Measurements from ENCODE around the gene MEX3D.

DNA sequence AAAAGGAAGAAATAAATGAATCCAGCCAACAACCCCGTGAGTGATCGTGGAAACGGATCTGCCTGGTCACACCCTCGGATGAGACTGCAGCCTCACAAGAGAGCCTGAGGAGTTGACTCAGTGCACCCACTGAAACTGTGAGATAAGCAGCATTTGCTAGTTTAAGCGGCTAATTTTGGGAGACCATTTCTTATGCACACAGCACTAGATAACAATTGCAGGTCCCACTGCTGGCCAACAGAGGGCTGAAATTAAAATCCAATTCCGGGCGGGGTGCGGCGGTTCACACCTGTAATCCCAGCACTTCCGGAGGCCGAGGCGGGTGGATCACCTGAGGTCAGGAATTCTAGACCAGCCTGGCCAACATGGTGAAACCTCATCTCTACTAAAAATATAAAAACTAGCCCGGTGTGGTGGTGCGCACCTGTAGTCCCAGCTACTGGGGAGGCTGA lies 33.5 kb upstream of the MEX3D start:
- TF ChIP-seq POLR2AphosphoS5 (IDR thresholded peaks at IDR 0.05; ENCODE audit: low read depth, low read length) (no peak), TAF1 (IDR thresholded peaks at IDR 0.05; ENCODE audit: borderline replicate concordance, insufficient read depth, low read length) (no peak)

Data from PFSK-1 (cell line).